HG02938 (cell line): ENCODE data around the gene PPP3R2.
"Not testable (repeated sequence)": the region's sequence is repeated elsewhere in the genome, so short reads cannot be mapped to it uniquely, and the experiment has no call there.

Source experiments
- ATAC-seq: cut with Tn5 transposase; IDR thresholded peaks from one replicate; pipeline ENCODE4 v1.9.1; 2021; ENCODE audit warnings: mild to moderate bottlenecking, moderate library complexity; ENCODE audit not compliant: unreplicated experiment

PPP3R2 gene

DNA sequence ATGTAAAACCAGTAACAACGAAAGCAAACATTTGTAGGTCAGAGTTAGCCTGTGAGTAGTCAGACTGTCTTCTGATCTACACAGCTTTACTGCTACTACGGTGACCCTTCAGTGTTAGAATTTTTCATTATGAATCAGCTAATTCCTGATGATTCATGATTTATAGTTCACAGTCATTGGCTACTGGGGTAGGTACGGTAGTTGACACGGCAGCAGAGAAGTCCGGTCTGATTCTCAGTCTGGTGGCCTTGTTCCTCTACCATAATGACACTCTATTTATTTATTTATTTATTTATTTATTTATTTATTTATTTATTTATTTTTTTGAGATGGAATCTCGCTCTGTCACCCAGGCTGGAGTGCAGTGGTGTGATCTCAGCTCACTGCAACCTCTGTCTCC, 4.7 kb downstream of the PPP3R2 start:
- not testable (repeated sequence) for ATAC-seq

DNA sequence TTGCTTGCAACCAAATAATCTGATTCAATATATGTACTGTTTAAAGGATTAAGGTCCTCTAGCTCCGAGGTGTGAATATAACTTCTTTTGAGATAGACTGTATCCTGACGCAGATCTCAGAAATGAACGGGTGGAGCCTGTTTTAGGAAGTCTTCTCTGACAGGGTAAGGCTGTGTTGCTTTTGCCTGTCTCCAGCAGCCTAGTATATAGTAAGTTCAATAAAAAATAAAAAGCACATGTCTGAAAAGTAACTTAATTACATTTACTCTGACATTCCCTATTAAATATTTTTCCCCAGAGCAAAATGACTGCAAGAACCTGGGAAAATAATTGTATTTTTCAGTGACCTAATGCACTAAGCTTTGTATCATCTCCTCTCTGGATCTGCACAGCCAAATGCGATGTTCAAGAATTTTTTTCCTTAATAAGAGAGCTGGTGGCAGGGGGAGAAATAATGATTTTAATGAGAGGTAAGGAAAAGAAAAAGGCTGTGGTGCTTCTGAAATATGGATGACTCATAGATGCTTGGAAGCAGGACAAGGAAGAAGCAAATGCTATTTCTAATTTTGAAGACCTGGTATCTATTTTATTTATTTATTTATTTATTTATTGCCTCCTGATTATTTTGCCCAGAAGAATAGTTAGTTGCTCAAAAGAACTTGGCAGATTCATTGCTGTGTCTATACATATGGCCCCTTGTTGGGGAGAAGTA, 7.3 kb downstream of the PPP3R2 start:
- no peak for ATAC-seq

DNA sequence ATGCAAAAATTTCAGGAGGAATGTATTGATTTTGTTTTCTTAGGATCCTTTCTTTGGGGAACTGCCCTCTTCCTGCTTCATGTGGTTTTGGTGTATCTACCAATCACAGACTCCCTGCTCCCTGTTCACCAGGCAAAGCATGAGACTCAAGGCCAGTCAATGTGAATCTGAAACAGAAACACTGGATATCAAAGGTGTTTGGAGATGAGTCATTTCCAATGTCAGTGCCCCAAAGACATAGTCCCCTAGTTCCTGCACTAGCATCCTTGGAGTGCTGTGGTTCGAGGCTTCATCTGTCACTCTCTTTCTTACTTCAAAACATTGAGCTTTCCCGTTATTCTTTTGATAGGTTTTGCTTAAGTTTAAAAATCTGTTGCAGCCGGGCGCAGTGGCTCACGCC, 8.1 kb downstream of the PPP3R2 start:
- peak; percentile 85 for ATAC-seq

DNA sequence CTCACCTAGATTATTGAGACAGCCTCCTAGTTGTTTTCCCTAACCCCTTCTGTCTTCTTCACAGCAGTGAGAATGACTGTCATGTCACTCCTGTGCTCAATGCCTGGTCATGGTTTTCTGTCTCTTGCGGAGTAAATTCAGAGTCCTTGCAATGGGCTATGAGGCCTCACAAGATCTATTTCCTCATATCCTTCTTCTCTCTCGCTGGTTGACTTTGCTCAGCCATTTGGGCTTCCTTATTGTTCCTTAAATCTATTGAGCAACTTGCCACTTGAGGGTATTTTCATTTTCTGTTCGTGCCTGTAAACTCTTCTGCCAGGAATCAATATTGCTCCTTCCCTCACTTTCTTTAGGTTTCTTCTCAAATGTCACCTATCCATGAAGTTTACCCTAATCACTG, 9.0 kb downstream of the PPP3R2 start:
- no peak for ATAC-seq

DNA sequence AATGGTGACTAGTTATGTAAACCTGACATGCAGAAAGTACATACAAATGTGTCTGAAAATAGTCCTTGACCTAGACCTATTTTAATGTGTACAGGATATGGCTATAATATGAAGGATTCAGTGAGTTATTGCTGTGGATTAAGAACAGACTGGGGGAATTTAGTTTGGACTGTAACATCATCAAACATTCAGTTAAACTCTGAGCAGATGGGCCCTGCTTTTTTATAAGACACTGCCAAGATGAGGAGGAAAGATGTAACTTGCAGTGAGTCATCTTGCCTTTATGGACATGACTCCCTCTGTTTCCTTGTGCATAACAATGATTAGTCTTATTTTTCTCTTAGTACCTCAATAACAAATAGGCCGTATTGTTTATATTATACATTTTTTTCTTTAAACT, 12.2 kb downstream of the PPP3R2 start:
- no peak for ATAC-seq

DNA sequence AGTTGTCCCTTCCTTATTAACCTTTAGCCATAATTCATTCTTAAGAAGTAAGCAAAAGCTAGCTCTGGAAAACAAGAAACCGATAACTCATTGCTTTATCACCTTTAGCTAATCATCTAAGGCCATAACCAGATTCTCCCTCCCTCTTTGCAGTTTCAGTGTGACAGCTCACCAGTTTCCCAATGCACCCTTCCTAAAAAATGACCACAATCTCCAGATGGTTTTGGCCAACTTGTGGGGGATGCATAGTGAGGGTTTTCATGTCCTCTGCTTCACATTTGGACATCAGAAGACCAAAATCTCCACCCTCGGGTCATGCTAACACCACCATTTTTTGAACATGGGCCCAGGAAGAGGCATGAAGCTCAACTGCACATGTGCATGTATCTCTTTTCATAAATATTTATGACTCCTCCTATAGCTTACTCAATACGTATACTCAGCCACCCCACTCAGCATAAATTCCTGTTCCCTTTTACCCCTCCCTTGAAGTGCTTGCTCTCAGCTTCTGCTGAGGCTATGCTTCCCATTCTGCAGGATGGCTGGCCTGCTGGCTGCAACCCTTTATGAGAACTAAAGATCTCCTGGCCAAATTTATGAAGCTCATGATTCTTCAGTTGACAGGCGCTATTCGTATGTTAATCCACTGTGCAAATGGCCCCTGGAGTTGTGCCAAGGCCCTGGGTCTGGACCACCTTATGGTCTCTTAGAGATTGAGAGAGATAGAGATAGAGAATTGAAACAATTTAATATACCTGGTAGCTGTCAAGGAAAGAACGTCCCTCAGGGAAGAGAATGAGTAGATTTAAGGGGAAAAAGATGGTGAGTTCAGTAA, 14.8 kb downstream of the PPP3R2 start:
- ATAC-seq = no peak

DNA sequence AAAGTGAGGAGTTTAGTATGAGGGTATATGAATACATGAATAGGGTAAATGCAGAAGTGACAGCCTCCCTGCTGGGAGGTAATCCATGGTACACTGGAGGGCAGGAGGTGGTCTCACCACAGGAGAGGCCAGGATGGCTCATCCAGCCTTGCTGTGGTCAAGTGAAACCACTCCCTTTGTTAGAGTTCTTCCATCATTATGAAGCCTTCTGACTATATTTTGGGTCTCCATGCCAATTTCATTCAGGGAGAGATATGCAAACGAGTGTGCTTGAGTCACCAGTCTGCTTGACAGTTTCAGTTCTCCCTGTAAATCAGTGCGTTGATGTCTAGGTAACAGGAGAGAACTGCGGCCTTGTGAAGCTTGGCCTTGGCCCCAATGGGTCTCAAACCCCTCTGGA, 16.4 kb downstream of the PPP3R2 start:
- no peak for ATAC-seq

DNA sequence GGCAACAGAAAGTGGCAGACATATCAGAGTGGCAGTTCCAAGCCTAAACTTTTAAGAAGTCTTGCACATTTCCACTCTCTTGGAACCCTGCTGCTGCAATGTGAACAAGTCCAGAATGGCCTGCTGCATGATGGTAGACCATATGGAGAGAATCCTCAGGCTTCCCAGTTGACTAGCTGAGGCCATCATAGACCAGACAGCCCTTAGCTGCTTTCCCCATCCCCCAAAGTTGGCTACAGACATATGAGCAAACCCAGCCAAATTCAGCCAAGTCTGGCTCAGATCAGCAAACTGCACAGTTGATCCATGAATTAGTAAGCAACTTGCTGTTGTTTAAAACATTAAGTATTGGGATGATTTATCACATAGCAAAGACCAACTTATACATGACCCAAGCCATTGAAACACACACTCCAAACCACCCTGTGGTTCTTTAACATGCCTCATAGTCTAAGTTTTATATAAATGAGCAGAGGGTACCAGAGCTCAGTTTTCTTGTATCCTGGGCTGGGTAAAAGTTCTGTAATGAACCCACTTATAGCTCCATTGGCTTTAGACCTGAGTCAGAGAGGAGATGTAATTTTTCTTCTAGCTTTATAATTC, 19.9 kb downstream of the PPP3R2 start:
- ATAC-seq = no peak

DNA sequence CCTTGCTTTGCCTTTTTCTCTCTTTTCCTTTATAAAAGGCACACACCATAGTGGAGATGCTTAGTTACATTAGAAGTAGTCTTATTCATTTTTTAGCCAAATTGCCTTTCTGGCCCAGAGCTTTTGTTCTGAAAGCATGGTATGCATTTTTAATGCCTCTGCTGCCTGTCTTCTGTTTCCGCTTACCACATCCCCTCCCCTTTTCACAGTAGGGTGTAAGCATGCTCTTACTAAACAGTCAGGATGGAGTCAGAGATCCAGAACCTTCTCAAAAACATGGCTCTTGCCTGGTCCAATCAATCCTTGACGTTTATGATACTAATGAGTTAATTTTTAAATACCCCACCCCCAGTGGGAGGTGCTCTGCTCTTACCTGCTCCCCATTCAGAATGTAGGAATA, 22.5 kb downstream of the PPP3R2 start:
- no peak for ATAC-seq

DNA sequence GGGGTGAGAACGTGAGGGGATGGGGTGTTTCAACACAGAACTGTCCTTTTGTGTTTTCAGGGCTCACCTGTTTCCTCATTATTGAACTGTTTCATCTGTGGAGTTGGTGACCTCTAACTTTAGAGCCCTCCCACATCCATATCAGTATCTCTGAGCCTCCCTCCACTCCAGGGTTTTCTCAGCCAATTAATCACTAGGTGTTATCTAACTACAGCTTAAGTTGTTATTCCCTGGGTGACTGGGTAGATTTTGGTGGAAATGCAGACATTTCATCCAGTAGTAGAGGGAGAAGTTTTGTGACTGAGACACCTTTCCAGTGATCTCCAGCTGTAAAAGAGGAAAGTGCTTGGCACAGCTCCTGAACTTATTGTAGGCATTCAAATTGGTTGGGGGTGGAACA, 23.7 kb downstream of the PPP3R2 start:
- ATAC-seq = no peak

DNA sequence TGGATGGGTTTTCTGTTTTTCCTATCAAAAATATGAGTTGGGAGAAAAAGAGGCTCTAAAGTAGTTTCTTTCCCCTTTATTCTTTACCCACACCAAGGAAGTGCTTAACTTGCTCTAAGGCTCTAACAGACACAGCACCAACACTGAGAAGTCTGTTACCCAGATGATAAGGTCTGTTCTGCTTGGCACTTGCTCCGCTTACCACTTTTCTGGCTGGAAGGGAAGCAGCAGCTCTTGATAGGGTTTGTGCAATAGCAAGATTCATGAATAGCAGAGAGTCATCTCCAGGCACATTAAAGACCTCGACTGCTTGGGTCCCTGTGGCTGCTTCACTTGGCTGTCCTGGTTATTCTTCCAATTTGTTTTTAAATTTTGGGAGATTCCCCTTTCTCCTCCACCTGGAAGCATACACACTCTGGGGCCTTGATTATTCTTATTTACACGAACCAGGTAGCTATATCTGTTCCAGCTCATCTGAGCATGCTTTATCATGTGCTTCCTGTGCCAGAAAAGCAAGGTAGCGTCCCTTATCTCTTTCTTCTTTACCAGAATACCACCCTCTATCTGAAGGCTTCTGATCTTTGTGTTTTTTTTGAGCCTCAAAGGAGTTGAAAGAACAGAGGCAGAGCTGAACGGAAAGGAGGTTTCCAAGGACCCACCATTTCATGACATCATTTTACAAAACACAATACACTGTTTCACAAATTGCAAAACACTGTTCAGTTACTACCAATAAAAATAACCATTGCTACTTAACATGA, 24.8 kb downstream of the PPP3R2 start:
- ATAC-seq = no peak

DNA sequence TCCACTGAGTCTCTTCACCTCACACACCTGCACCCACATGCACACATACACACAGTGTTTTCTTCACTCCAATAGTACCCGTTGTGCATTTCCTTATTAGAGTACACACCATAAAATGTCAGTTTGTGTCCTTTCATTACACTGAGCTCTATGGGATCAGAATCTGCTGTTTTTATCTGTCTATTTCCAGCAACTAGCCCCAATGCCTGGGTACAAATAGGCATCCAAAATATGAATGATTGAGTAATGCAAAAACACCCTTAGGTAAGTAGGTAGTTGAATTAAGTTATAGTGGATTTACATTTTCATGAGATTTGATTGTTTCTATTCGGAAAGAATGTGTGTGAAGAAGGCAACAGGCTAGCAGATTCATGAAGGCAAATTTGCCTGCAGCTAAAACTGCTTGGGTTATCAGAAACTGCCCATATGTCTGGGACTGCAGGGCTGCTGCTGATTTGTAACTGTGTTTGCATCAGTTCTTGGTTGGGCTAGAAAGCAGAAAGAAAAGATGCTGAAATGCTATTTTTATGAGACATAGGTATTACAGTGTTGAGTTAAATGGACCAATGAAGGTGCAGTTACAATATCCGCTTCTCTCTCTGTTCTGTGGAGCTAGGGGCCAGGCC, 26.9 kb downstream of the PPP3R2 start:
- no peak for ATAC-seq

DNA sequence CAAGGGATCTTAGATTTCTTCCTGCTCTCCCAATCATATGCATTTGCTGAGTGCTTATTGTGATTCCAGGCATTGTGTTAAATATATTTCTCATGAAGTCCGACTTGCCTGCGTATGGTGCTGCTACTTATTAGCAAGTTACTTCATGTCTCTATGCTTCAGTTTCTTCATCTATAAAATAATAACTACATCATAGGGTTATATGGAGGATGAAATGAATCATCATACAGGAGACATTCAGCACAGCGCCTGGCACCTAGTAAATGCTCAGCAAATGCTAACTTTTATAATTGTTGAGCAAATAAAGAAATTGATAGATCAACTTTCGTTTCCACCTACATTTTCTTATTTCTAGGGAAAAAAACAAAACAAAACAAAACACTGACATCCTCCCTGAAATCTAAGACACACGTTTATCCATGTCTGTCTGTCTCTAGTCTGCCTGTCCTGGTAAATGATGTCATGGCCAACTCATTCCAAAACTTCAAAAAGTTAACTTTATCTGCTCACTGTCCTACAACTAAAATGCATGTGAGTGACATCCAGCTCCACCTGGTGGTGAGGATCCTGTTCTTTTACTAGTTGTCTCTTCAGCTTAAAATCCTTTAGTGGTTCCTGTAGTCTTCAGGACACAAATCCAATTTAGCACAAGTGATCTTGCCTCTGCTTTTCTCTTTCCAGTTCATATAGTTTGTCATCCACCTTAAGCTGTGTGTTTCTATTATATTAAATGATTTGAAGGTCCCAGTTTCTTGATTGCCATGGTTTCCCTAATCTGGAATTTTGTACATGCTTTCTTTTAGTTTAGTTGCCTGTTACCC, 27.7 kb downstream of the PPP3R2 start:
- peak; percentile 84 for ATAC-seq

DNA sequence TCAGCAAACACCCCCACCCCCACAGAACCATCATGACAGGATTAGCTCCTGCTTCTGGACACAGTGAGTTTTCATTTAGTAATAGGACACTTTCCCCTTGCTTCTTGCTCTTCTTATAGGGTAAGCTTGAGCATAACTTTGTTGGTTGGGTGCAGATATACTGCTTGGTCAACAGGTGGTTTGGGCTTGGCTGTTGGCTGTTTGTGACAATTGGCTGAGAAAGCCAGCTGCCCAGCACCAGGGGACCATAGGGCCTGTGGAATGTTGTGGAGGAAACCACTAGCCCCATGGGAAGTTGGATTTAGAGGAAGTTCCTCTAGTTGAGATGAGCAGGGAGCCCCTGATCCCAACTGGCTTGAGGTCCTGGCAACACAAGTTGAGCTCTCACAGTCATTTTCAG, 30.5 kb downstream of the PPP3R2 start:
- ATAC-seq = no peak

DNA sequence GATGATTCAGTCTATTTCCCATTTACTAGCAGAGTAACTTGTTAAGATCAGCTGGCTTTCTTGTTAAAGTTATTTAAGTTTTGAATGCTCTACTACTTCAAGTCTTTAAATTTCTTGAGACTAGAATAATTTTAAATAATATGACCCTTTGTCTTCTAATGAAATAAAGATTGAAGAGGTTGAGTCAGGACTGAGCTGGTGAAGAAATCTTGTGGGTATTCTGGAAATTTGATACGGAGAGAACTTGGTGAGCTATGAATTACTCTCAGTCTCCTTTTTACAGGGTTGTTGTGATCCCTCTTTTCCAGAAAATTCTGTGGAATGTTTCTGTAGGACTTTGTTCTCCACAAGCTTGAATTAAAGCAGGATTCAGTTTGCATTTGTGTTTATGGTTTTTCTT, 31.8 kb downstream of the PPP3R2 start:
- no peak for ATAC-seq

DNA sequence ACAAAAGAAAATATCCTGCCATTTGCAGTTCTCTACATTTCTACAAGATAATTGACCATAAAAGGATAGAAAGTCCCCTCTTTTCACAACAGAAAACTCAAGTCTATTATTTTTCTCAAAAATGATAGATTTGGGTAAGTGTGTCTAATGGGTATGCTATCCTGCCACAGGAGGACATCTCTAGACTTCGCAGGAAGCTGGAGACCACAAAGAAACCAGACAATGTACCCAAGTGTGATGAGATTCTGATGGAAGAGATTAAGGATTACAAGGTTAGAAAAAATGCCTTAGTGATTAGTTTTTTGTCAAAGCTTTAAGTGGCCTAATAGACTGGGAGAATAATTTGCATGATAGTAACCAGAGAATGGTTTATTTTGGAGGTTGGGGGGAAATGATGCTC, 33.0 kb downstream of the PPP3R2 start:
- no peak for ATAC-seq

DNA sequence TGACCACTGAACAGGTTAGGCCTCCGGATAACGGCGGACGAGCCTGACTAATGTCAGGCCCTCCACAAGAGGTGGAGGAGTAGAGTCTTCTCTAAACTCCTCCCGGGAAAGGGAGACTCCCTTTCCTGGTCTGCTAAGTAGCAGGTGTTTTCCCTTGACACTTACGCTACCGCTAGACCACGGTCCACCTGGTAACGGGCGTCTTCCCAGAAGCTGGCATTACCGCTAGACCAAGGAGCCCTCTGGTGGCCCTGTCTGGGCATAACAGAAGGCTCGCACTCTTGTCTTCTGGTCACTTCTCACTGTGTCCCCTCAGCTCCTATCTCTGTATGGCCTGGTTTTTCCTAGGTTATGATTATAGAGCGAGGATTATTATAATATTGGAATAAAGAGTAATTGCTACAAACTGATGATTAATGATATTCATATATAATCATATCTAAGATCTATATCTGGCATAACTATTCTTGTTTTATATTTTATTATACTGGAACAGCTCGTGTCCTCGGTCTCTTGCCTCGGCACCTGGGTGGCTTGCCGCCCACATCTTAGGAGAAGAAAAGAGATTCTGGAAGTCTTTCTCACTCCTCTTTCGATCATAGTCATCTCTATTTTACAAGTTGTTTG, 45.2 kb downstream of the PPP3R2 start:
- ATAC-seq = not testable (repeated sequence)

DNA sequence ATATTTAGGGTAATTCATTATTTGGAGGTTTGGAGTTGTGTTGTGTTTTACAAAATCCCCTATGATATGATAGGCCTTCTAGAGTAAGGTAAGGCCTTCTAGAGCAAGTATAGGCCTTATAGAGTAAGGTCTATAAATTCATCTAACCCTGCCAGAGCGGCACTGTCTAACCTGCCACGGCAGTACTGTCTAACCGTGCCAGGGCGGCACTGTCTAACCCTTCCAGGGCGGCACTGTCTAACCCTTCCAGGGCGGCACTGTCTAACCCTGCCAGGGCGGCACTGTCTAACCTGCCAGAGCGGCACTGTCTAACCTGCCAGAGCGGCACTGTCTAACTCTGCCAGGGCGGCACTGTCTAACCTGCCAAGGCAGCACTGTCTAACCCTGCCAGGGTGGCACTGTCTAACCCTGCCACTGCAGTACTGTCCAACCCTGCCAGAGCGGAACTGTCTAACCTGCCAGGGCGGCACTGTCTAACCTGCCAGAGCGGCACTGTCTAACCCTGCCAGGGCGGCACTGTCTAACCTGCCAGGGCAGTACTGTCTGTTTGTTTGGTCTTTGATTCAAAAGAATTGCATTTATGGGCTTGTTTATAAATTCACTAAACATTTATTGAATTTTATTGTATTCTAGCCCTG, 51.6 kb downstream of the PPP3R2 start:
- ATAC-seq = no peak
